GM06990 (cell line): ENCODE data around the gene NDUFS5.
A peak's percentile ranks its signal among the peaks of the same experiment; 100 is the strongest.

Experiments used
- DNase-seq: peaks from one replicate; pipeline ENCODE4 v3.0.0-alpha.2; 2011; ENCODE audit not compliant: insufficient read length; ENCODE audit errors: extremely low read depth
- H3K27me3 ChIP-seq: replicated peaks from 2 replicates; pipeline ENCODE4 v1.6.0; 2011; ENCODE audit warnings: low read length; ENCODE audit not compliant: control insufficient read depth, insufficient read depth
- H3K36me3 ChIP-seq: 2 replicates; pipeline ENCODE4 v1.5.1; 2011; ENCODE audit warnings: low read length; ENCODE audit not compliant: control insufficient read depth, insufficient read depth
- H3K4me3 ChIP-seq: replicated peaks from 2 replicates; pipeline ENCODE4 v1.5.1; 2011; ENCODE audit warnings: low read depth, mild to moderate bottlenecking, control low read depth, low read length
- TF ChIP-seq, protein P1 (sequence below): IDR thresholded peaks from 2 replicates; pipeline ENCODE4 v1.5.1; 2011; ENCODE audit warnings: low read length, control low read depth, mild to moderate bottlenecking, inconsistent platforms; ENCODE audit not compliant: insufficient read depth, poor library complexity, severe bottlenecking

Gene NDUFS5

DNA sequence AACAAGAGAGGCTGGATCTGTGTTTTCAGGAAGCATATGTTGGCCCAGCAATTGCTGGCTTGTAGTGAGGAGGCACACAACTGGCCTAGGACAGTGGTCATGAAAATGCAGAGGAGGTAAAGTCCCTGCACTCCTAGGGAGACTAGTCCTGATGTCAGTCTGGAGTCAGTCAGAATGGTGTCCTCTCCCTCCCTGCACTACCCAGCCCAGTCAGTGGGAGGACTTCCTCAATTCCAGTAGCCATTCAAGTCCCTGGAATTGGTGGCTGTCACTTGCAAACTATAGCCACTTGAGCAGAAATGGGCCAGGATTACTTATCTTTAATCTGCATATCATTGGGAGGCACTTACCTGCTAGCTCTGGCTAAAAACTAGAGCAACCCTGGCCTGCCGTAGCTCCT lies 18.6 kb downstream of the NDUFS5 start:
- no peak for DNase-seq

GRCh38 chr1:39045231-39045630 lies 19.1 kb downstream of the NDUFS5 start:
- Histone ChIP-seq H3K36me3 (no peaks in the 10 kb centered on the region; the same call in 1 of the 2 replicates), H3K27me3 (no peaks in the 10 kb centered on the region), H3K4me3 (no peak overlapping the region)
- TF ChIP-seq, protein P1, sequence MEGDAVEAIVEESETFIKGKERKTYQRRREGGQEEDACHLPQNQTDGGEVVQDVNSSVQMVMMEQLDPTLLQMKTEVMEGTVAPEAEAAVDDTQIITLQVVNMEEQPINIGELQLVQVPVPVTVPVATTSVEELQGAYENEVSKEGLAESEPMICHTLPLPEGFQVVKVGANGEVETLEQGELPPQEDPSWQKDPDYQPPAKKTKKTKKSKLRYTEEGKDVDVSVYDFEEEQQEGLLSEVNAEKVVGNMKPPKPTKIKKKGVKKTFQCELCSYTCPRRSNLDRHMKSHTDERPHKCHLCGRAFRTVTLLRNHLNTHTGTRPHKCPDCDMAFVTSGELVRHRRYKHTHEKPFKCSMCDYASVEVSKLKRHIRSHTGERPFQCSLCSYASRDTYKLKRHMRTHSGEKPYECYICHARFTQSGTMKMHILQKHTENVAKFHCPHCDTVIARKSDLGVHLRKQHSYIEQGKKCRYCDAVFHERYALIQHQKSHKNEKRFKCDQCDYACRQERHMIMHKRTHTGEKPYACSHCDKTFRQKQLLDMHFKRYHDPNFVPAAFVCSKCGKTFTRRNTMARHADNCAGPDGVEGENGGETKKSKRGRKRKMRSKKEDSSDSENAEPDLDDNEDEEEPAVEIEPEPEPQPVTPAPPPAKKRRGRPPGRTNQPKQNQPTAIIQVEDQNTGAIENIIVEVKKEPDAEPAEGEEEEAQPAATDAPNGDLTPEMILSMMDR, result no peak
- DNase-seq, result no peak

More for the DNA sequence above, 18.6 kb downstream of the NDUFS5 start:
- TF ChIP-seq, protein P1, result no peak
- Histone ChIP-seq H3K36me3 (no peaks in the 10 kb centered on the region; the same call in none of the 2 replicates), H3K4me3 (no peak overlapping the region), H3K27me3 (no peaks in the 10 kb centered on the region)

- no peaks in the 10 kb centered on the region; the same call in none of the 2 replicates for H3K36me3 ChIP-seq
- no peak overlapping the region for H3K4me3 ChIP-seq
- H3K27me3 ChIP-seq, result no peaks in the 10 kb centered on the region
- TF ChIP-seq, protein P1, result no peak
- DNase-seq, result no peak
Observed at GRCh38 chr1:39046613-39047210, 20.6 kb downstream of the NDUFS5 start.

GRCh38 chr1:39047374-39048229 lies 21.5 kb downstream of the NDUFS5 start:
- no peaks in the 10 kb centered on the region; the same call in none of the 2 replicates for H3K36me3 ChIP-seq
- H3K4me3 ChIP-seq, result no peak overlapping the region
- peak; percentile 65 for DNase-seq
- H3K27me3 ChIP-seq, result no peaks in the 10 kb centered on the region
- TF ChIP-seq, protein P1, result no peak

- no peak overlapping the region for H3K4me3 ChIP-seq
- TF ChIP-seq, protein P1, result no peak
- DNase-seq, result peak; percentile 23
- H3K27me3 ChIP-seq, result no peaks in the 10 kb centered on the region
- H3K36me3 ChIP-seq, result no peaks in the 10 kb centered on the region; the same call in 1 of the 2 replicates
Observed at GRCh38 chr1:39048745-39049370, 22.7 kb downstream of the NDUFS5 start.
